Measurements from ENCODE around the gene FAM50B.
A peak's percentile ranks its signal among the peaks of the same experiment; 100 is the strongest.

FAM50B gene, protein sequence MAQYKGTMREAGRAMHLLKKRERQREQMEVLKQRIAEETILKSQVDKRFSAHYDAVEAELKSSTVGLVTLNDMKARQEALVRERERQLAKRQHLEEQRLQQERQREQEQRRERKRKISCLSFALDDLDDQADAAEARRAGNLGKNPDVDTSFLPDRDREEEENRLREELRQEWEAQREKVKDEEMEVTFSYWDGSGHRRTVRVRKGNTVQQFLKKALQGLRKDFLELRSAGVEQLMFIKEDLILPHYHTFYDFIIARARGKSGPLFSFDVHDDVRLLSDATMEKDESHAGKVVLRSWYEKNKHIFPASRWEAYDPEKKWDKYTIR

GRCh38 chr6:3848925-3849605 lies at the start of gene FAM50B:
FAM50B (plus strand) TSS chr6:3849373; CDS start chr6:3849812, 439 bp downstream.
- peak; percentile 91 for DNase-seq (ENCODE audit: low read depth)

- DNase-seq (ENCODE audit: low read depth) = no peak
Measured at GRCh38 chr6:3799719-3800118, 49.5 kb upstream of the FAM50B start.

- DNase-seq (ENCODE audit: low read depth) = no peak
Measured at GRCh38 chr6:3800850-3801591, 48.2 kb upstream of the FAM50B start.

DNA sequence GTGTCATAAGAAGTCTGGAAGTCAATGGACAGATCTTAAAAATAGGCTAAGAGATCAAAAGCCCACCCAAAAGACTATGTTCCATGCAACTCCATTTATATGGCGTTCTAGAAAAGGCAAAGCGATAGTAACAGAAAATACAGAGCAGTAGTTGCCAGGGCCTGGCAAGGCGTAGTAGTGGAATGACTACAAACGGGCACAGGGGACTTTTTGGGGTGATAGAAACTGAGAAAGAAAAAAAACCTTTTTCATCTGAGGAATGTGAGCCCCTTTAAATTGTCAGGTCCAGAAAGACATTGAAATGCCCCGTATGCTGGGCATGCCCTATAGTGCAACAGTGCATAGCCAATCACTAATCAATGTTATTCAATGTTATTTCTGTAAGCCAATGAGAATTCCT lies 47.2 kb upstream of the FAM50B start:
- no peak for DNase-seq (ENCODE audit: low read depth)

DNA sequence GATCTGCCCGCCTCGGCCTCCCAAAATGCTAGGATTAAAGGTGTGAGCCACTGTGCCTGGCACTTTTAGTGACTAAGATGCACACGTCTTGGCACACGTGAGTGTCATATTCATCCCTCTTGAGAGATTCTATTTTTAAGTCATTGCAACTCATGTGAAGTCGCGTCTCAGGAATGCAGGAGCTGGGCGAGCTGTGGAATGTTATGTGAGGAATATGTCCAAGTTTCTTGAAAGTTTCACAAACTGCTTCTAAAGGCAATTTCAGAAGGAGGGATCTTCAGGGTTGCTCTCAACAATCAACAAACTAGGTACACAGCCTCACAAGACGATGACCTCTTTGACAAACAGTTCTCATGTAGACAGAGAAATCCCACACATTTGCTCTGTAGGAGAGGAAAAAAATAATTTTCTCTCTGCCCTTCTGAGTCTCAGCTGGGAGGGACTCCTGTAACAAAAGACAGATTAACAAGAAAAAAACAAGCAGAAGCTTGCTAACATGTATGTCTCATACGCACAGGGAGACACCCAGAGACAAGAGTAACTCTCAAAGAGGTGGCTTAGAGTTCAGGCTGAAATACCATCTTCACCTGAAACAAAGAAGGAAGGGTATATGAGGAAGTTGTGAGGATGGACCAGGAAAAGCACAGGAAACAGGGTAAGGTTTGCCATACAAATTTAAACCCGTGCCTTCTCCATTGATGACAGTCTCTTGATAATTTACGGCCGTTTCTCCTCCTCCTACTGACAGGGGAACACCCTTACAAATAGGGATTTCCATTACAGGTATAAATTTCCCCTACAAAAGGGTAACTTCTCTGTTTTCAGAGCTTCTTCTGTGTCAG lies 45.3 kb upstream of the FAM50B start:
- no peak for DNase-seq (ENCODE audit: low read depth)

GRCh38 chr6:3804964-3805363 lies 44.2 kb upstream of the FAM50B start:
- no peak for DNase-seq (ENCODE audit: low read depth)

DNA sequence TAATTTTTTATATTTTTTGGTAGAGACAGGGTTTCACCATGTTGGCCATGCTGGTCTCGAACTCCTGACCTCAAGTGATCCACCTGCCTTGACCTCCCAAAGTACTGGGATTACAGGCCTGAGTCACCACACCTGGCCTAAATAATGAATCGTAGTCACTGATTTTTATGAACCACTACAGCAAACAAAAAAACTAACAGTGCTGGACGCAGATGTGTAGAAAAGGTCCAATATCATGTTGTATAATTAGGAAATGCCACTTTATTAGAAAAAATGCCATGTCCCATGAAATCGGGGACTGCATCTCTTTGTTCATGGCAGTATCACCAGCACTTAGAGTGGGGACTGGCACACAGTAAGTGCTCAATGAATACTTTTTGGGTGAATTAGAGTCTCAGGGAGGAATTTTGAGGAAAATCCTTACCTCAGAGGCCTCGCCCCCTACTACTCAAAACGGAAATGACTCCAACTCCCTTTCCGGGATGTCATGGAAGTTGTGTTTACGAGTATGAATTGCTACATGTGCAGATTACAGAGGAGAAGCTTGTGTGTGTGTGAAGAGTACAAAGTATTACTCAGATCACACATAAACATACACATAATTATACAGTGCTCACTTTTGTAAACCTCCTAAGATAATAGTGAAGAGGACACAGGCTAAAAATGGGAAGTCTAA lies 43.6 kb upstream of the FAM50B start:
- DNase-seq (ENCODE audit: low read depth) = no peak

GRCh38 chr6:3806169-3806922 lies 42.8 kb upstream of the FAM50B start:
- DNase-seq (ENCODE audit: low read depth) = no peak

GRCh38 chr6:3808199-3808598 lies 41.0 kb upstream of the FAM50B start:
- DNase-seq (ENCODE audit: low read depth) = no peak

DNA sequence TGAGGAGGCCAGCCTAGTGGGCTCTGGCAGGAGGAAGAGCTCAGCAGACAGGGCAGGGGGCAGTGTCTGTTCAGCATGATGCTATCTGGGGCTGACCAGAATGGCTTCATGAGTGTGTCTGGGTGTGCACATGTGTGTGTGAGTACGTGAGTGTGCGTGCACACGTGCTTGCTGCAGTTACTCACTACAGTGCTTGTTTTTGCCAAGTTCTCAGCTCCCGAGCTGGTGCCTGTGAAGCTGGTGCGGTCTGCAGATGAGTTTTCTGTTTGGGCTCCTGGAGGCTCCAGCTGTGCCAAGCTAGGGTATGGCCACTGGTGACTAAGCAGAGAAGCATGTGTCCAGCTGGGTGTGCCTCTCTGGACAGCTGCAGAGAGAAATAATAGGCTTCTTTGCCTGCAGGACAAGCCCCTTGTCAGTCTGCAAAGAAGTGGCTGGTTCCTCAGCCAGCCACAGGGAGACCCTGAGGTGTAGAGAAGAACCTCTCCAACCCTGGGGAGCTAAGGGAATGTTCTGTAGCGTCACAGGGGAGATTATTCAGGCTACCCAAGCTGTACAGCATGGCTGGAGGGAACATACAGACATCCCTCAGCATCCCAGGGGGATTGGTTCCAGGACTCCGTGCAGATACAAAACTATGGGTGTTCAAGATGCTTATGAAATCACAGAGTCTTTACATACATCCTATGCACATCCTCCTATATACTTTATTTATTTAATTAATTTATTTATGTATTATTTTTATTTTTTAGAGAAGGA lies 40.2 kb upstream of the FAM50B start:
- DNase-seq (ENCODE audit: low read depth) = no peak

DNA sequence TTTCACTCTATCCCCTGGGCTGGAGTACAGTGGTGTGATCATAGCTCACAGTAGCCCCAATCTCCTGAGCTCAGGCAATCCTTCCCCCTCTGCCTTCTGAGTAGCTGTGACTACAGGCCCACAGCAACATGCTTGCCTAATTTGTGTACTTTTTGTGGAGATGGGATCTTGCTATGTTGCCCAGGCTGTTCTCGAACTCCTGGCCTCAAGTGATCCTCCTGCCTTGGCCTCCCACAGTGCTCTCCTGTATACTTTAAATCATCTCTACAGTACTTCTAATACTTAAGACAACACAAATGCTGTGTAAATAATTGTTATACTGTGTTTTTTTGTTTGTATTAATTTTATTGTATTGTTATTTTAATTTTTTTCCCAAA lies 39.7 kb upstream of the FAM50B start:
- no peak for DNase-seq (ENCODE audit: low read depth)

DNA sequence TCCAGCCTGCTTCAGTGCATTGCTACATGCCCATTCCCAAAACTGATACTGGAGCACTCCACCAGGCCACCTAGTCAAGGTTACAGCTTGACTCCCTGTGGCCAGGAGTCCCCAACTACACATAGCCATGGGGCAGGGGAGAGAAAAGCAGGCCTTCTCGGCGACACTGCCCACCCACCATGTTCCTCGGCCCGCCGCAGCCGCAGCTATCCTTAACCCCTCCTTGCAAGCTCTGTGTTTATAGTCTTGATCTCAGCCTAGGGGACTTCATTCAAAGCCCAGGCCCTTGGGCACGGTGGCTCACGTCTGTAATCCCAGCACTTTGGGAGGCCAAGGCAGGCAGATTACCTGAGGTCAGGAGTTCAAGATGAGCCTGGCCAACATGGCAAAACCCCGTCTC lies 39.2 kb upstream of the FAM50B start:
- DNase-seq (ENCODE audit: low read depth) = no peak

GRCh38 chr6:3811191-3811590 lies 38.0 kb upstream of the FAM50B start:
- no peak for DNase-seq (ENCODE audit: low read depth)

- no peak for DNase-seq (ENCODE audit: low read depth)
Measured at GRCh38 chr6:3812596-3812995, 36.6 kb upstream of the FAM50B start.

GRCh38 chr6:3813150-3813780 lies 35.9 kb upstream of the FAM50B start:
- no peak for DNase-seq (ENCODE audit: low read depth)

DNA sequence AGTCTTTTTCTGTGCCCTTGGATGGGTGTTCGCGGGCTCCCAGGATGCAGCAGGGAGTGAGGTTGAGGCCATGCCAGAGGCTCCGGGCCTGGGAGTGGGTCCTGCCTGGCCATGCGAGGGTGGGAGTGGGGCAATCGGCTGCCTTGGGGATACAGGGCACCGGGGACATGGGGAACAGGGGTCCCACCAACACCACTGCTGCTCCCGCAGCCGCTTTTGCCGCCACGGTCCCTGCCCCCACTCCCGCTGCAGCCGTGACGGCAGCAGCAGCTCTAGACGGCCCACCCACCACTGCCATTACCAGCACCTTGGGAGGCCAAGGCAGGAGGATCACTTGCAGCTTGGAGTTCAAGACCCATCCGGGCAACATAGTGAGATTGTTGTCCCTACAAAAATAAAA lies 35.3 kb upstream of the FAM50B start:
- no peak for DNase-seq (ENCODE audit: low read depth)

DNA sequence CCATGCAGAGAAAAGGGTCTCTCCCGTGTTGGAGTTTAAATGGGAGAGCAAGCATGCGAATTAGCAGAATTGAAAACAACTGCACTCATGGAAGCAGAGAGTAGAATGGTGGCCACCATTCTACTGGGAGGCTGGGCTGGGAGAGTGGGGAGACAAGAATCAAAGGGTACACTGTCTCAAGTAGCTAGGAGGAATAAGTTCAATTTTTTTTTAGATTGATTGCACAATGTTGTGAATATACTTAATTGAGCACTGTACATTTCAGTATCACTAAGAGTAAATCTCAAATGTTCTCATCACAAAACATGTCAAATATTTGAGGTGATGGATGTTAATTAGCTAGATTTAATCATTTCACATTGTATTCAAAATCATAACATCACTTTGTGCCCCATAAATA lies 34.6 kb upstream of the FAM50B start:
- no peak for DNase-seq (ENCODE audit: low read depth)

DNA sequence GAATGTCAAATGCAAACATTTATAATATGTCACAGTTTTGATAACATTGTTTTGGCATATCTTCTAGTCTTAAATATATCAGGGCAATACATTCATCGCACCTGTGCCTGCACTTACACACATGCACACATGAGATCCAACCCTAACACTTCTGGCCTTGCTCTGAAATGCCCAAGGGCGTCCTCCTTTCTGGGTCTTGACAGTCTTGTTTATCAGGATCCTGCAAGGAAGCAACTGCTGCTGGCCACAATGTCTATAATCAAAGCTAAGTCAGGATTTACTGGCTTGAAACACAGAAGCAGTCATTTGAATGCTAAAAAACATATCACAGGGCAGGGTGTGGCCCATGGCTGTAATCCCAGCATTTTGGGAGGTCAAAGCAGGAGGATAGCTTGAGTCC lies 32.9 kb upstream of the FAM50B start:
- no peak for DNase-seq (ENCODE audit: low read depth)

Data from activated T-helper 9 cell treated with anti-CD3 and anti-CD28 coated beads, Interleukin-2, amount 50 U/mL, for 16 hours (primary cell).